Middle frontal gyrus (tissue), 1 donor: ENCODE results near the gene PHF21A.

Experiments
- DNase-seq: peaks from one replicate; pipeline ENCODE4 v3.0.0-alpha.2; 2015; ENCODE audit warnings: low spot score; ENCODE audit errors: extremely low spot score

PHF21A gene

DNA sequence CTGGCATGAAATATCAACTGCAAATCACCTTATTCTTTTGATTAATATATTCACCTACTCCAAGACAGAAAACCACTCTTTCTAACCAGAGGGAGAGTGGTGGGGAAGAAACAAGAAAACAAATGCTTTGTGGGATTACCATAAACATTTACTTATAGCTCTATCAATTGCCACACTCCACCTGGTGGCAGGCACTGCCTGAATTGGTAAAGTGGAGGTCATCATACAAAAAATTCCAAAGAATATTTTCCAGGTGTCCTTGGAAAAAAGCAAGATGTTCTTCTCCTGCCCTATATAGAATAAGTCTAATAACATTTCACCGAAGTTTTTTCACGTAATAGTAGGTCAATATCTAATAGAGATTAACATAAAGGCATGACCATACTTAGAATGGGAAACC is 45.3 kb downstream of the PHF21A start:
- DNase-seq, result no peak

DNA sequence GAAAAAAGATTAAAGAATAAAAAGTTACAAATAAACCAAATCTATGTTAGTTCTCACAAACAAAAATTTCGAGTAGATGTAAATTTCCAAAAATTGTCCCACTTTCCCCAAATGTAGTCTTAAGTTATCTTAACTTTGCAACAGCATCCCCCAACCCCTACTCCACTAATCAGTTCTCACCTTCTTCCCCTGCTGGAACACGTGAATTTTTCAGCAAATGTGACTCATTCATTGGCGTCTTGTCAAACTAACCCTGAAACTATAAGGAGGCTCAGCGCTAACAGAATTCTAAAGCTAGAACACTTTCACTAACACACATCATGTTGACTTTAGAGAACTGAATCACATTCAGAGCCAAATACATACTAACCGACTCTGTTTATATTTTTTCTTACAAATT is 46.1 kb downstream of the PHF21A start:
- no peak for DNase-seq

DNA sequence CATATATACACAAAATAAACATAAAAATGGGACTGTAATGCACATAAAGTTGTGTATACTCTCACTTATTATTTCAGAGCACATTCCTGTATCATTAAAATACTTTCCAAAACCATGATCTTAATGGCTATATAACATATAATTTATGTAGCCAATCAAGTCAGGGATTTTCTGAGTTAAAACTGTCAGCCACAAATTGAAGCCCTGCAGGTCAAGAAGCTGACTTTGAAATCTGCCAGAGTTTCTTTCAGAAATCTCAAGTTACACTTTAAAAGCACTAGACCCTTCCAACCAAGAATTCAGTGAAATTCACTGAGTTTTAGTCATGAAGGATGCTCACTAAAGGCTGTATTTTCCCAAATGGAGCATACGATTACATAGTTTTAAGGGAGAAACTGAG is 47.6 kb downstream of the PHF21A start:
- DNase-seq, result no peak

DNA sequence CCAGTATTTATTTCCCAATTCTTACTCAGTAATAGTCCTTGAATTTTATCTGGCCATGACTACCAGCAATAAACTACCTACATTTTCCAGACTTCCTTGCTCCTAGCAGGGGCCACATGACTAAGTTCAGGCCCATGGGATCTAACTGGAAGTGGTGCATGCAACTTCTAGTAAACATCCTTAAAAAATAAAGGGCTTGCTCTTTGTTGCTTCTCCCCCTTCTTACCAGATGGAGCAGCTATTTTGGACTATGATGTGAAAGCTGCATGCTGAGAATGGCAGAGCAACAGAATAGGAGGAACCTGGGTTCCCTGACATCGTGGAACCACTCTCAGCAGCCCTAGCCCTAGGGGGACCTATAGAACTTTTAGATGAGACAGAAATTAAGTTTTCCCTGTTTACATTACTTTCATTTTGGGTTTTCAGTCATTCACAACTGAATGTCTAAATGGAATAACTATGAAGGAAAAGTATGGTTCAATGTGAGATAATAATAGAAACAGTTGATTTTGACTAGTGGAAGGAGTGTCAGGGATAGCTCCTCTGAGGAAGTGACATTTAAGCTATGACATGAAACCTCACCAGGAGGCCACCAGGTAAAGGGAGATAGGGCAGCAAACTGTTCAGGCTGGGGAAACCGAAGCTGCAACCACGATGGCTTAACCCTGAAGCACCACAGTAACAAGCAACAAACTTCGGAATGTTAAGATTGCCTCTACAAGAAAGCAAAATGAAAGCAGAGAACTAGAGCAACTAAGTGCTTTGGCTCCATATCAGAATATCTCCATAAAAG is 48.9 kb downstream of the PHF21A start:
- DNase-seq, result no peak

DNA sequence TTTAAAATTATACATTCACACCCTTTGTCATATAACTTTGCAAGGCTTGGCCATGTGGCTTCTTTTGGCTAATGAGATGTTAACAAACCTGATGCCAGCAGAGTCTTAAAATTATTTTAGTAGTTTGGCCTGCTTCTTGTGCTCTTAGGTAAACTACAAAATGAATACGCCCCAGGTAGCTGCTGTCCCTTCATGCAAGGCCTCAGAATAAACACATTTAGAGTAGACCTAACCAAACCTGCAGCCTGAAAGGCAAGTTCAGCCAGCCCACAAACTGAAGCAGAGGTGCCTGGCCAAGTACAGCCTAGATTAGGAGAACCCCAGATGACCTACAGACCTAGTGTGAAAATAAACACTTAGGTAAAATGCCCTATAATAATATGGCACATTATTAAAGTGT is 50.2 kb downstream of the PHF21A start:
- no peak for DNase-seq

DNA sequence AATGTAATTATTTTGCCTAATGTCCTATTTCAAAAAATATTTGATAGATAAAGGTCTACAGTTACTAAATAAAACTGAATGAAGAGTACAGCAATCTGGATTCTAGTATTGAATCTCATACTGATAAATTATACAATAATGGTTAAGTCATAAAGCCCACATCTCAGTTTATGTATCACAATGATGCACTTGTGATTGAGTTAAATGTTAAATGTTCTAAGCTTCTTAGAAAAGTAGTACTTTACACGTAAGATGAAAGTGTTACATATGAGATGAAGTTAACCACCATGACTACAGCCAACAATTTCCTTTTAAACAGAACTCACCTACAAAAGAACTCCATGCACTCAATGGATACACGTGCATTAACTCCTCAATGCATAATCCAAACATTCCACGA is 51.7 kb downstream of the PHF21A start:
- DNase-seq, result no peak

DNA sequence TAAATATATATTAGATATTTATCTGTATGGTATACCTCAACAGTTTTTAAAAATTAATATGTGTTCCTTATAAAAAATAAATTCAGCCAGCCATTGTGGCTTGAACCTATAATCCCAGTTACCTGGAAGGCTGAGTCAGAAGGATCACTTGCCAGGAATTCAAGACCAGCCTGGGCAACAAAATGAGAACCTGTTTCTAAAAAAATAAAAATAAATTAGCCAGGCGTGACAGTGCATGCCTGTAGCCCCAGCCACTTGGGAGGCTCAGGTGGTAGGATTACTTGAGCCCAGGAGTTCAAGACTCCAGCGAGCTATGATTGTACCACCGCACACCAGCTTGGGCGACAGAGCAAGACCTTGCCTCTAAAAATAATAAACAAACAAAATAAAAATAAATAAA is 54.9 kb downstream of the PHF21A start:
- no peak for DNase-seq

DNA sequence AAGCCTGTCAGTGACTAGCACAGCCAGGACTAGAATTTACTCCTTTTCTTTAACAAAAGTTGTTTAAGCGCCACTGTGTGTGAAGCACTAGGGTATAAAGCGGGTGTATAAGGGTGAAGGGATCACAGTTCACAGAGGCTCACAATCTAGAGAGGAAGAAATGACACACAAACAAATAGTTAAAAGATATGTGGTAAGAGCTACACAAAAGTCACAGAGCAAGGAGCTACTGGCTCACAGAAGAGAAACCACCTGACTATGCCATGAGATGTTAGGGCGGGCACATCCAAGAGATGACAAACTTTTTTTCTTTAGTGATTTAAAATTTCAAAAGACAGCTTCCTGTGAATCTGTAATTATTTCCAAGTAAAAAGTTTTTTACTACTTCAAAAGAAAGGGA is 55.6 kb downstream of the PHF21A start:
- no peak for DNase-seq

DNA sequence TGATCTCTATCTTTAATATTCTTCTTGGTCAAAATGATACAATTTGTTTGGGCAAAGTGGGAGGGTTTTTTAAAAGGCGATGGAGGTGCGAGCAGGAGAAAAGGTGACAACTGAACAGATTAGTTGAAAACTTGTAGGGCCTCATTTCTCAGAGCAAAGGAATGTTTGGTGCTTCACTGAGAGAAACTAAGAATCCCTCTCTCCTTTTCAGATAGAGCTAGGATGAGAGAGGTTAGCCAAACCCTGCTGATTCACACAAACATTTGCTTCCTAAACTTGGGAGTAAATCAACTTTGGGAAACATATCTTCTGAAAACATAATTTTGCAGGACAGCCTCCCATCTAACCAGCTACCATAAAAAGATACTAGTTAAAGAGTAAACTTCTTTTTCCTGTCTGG is 57.0 kb downstream of the PHF21A start:
- DNase-seq, result no peak

DNA sequence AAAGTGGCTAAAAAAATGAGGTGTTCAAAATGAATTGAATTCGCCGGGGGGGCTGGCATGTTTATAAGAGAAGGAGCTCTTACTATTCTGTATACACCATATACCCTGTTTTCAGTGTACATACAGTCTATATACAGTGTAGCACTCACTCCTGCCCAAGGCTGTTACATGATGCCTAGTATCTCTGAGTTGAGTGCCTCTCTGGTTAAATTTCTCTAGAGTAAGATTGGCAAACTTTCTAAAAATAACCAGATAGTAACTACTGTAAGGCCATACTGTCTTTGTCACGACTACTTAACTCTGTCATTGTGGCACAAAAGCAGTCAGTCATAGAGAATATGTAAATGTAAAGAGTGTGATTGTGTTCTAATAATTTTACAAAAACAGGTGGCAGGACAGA is 58.1 kb downstream of the PHF21A start:
- no peak for DNase-seq

DNA sequence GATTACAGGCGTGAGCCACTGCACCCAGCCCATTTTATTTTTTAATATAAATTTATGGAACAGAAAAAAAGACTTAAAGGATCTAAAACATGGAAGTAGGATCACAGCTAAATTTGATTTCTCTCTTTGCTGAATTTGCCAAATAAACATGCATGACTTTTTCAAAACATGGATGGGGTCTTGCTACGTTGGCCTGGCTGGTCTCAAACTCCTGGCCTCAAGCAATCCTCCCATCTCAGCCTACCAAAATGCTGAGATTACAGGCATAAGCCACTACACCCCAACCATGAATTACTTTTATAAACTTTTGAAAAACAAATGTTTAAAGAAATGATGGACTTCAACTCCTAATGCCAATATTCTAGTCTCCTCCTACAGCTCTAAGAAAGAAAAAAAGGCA is 61.2 kb downstream of the PHF21A start:
- no peak for DNase-seq

DNA sequence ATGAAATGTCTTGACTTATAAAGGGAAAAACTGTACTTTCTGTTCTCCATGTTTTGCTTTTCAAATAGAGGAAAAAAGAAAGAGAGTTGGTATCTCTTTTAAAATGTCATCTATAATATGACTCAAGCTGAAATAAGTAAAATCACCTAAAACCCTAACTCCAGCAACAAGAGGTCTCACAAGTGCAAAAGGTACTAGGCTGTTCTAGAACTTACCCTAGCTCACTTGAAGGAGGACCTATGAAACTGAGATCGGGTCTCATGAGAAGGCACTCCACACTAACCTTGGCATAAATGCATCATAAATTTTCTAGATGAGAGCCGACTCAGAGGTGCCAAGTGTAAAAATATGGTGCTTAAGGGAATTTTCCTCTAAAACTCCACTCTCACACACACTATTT is 63.8 kb downstream of the PHF21A start:
- no peak for DNase-seq

DNA sequence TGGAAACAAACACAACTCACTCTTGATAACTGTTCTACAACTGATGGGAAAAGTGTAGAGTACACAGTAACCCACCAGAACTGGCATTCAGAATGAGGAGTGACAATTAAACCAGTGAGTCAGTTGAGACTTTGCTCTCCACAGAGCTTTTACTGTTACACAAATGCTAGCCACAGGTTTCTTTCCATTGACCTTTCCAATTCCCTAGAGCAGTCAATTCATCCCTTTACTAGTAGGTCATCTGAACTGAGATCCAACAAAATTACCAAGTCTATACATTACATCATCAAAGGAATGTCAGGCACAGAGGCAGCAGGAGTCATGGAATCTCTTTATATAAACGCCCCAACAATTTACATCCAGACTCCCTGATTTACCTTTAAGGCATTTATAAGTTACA is 65.9 kb downstream of the PHF21A start:
- no peak for DNase-seq

DNA sequence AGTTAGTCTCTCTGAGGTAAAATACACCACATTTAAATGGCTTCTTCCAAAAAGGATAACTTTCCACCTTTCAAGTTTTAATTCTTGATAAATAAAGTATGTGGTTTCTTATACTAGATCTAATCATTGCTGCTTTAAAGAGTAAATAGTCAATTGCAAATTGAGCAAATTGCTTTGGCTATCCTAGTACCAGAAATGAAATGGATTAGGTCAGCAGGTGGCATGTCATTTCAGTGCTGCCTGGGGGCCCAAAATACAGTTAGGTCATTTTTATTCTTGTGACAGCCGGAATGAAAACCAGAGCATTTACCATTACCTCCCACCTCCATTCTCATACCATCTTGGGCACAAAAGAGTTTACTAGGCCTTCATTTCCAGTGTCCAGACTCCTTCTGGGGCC is 70.2 kb downstream of the PHF21A start:
- DNase-seq, result no peak

DNA sequence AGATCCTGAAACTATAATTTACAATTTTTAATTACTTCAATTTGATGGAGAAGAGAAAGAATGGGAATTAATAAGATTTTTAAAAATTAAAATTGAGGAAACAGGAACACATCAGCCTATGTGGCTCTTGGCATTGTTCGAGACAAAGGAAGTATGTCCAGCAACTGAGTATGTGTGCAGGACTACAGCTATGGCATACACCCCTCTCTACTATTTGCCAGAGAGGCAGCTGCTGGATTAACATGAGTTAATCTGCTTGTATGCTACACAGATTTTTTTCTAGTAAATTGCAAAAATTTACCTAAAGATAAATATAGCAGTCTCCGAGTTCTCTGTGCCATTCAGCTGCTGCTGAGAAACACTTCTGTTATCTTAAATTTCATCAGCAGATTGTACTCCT is 70.6 kb downstream of the PHF21A start:
- DNase-seq, result no peak

DNA sequence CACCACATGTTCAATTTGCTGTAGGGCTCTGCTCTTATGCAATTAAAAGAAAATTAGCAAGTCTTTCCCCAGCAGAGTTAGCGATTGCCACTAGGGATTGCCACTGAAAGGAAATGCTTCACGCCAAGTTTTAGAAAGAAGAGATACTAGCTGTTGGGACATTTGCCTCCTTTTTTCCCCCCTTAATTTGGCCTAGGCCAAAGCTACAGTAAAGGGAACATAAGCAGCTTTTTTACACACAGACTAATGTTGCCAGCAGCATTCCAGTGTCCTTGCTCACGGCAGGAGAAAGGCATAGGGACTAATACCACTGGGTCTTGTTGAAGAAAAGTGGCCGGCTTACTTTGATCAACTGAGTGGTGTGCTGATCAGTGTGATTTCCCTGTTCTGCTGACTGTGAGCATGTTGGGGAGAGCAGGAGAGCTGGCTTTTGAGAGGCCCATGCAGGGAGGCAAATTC is 71.2 kb downstream of the PHF21A start:
- DNase-seq, result no peak

DNA sequence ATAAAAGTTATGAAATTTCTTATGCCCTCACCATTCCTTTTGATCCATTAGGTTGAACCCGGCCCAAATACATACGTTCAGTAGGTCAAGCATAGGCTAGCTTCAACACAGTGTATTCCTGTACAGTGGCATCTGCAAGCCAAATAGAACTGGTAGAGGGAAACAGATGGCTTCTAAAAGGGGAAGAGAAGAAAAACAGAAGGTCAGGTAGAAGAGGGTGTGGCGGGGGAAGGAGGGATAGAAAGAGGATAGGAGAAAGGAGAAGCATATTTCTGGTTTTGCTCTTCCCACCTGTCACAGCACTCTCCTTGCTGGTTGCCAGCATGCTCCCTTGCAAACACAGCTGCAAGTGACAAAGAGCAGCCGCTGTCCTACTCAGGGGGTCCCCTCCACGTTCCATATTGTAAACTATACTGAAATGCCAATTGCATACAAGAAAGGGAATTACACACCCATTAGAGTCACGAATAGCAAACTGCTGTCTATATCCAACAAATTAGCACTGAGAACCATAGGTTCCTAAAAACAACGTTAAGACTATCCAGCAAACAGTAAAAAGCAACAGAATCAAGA is 71.8 kb downstream of the PHF21A start:
- no peak for DNase-seq

DNA sequence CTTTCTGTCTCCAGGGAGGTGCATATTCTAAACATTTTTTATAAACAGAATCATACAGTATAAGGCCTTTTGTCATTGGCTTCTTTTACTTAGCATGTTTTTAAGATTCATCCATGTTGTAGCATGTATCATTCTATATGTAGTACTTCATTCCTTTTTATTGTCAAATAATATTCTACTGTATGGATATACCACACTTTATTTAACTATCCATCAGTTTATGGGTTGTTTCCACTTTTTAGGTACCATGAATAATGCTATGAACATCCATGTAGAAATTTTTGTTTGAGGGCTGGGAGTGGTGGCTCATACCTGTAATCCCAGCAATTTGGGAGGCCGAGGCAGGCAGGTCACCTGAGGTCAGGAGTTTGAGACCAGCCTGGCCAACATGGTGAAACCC is 73.1 kb downstream of the PHF21A start:
- no peak for DNase-seq

DNA sequence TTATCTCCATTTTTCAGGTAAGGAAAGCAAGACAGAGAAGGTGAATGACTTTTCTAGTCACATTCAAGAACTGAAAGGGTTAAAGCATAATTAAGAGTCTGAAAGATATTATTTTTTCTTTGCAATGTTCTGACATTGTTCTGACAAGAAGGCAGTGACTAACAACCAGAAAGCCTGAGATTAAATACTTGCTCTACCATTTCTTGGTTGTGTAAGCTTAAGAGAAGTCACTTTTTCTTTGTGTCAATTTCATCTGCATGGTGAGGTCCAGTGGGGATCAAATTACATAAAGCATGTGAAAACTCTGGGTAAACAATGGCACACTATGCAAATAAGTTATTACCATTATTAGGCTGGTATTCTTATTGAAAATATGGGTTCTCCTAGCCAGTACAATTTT is 73.7 kb downstream of the PHF21A start:
- DNase-seq, result no peak

DNA sequence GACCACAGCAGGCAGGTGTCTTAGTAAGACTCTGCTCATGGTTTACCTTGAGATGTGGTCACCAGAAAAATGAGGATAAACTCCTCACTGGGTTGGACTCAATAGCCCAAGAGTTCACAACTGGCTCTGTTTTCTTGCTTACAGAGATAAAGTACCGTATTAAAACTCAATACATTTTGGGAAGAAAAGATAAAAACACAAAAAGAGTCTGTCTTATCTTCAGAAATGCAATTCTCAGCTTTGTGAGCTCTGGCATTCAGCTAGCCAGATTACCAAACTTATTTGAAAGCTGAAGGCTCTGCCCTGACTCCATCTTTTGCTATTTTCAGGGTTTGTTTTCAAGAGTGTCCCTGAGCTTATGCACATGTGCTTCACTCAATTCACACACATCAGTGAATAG is 75.4 kb downstream of the PHF21A start:
- DNase-seq, result no peak

DNA sequence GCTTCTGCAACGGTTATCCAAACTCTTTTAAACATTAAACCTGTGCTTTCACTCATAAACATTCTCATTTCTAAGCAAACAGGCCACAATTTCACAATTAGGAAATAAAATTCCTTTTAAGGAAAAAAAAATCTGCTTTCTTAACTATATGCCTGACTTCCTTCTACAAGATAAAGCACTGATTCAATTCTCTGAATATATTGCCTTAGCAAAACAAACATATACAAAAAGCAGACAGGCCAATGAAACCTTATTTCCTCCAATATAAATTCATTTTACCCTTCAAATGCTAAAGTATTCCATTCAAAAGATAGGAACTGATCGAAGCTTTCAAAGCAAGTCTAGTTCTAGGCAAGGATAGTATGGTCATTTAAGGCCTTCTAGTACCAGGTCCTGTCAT is 76.7 kb downstream of the PHF21A start:
- no peak for DNase-seq

DNA sequence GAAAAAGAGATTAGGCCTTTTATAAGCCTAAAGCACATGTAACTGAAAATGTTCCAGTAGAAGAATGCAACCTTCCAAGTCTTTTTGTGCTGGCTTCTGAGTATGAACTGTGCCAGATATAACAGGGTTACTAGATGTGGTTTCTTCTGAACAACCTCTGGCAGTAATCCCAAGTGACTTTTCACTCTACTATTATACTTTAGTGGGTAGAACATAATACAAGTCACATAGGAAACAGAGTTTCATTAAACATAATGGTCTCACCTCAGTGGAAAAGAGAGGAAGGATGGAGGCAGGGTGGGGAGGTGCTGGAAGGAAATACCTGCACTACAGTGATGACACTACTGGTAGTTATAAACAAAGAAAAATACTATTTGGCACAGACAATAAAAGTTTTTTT is 81.3 kb downstream of the PHF21A start:
- DNase-seq, result no peak

DNA sequence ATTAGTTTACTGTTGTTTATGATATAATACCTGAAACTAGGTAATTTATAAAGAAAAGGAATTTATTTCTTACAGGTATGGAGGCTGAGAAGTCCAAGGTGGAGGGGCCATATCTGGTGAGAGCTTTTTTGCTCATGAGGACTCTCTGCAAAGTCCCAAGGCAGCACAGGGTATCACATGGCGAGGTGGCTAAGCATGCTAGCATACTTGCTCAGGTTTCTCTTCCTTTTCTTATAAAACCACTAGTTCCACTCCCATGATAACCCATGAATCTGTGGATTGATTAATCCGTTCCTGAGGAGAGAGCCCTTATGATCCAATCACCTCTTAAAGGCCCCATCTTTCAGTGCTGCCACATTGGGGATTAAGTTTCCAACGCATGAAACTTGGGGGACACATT is 82.7 kb downstream of the PHF21A start:
- DNase-seq, result no peak
